PFSK-1 (cell line): ENCODE results near the gene CYTL1.

ENCODE experiments used
- POLR2AphosphoS5 ChIP-seq: IDR thresholded peaks from 2 replicates; pipeline ENCODE4 v1.6.1; 2012; ENCODE audit warnings: low read depth, mild to moderate bottlenecking, control low read depth, low read length, moderate library complexity
- REST ChIP-seq, 2 experiments: IDR thresholded peaks; 2 replicates each; pipeline versions ENCODE4 v1.6.1 to v1.8.0; 2011 to 2012; ENCODE audit warnings: low read depth in 2 of 2, low read length in 2 of 2, control low read depth in 1 of 2, inconsistent platforms in 1 of 2, mild to moderate bottlenecking in 1 of 2, moderate library complexity in 1 of 2; ENCODE audit not compliant: insufficient read depth in 1 of 2
- TAF1 ChIP-seq: IDR thresholded peaks from 2 replicates; pipeline ENCODE4 v1.6.1; 2012; ENCODE audit warnings: low read length, control low read depth, borderline replicate concordance; ENCODE audit not compliant: insufficient read depth

GRCh38 chr4:4984186-4984585 is 35.1 kb downstream of the CYTL1 start:
- no peak for TF ChIP-seq REST (IDR thresholded peaks at IDR 0.05; ENCODE audit: insufficient read depth in 1 of 2, low read depth in 2 of 2, low read length in 2 of 2)
- TF ChIP-seq POLR2AphosphoS5 = no peak
- no peak for TF ChIP-seq TAF1
